HFF-Myc (cell line): ENCODE measurements around the gene SLIT3.

Source experiments
- DNase-seq: peaks from one replicate; pipeline ENCODE4 v3.0.0-alpha.2; 2011; ENCODE audit warnings: low read depth; ENCODE audit errors: extremely low read depth
- H3K4me3 ChIP-seq: replicated peaks from 2 replicates; pipeline ENCODE4 v1.5.1; 2011; ENCODE audit warnings: low read depth, mild to moderate bottlenecking, control low read depth, low read length
- CTCF ChIP-seq: IDR thresholded peaks from 2 replicates; pipeline ENCODE4 v1.5.1; 2012; ENCODE audit warnings: mild to moderate bottlenecking, low read depth, low read length, control low read depth; ENCODE audit errors: missing control alignments

The SLIT3 gene

GRCh38 chr5:168817591-168817990 lies 483.3 kb downstream of the SLIT3 start:
- no peak overlapping the region for H3K4me3 ChIP-seq
- DNase-seq = no peak
- TF ChIP-seq CTCF = no peak

- H3K4me3 ChIP-seq = no peak overlapping the region
- no peak for DNase-seq
- TF ChIP-seq CTCF = no peak
These were observed 484.3 kb downstream of the SLIT3 start for GRCh38 chr5:168816661-168817060.

GRCh38 chr5:168813184-168813968 lies 487.6 kb downstream of the SLIT3 start:
- no peak overlapping the region for H3K4me3 ChIP-seq
- DNase-seq = no peak
- no peak for TF ChIP-seq CTCF

GRCh38 chr5:168810641-168811040 lies 490.3 kb downstream of the SLIT3 start:
- TF ChIP-seq CTCF = no peak
- no peak for DNase-seq
- no peak overlapping the region for H3K4me3 ChIP-seq

- TF ChIP-seq CTCF = no peak
- H3K4me3 ChIP-seq = no peak overlapping the region
- DNase-seq = no peak
These were observed 491.7 kb downstream of the SLIT3 start for GRCh38 chr5:168809218-168809617.

GRCh38 chr5:168808051-168808616 lies 492.8 kb downstream of the SLIT3 start:
- no peak for DNase-seq
- no peak for TF ChIP-seq CTCF
- H3K4me3 ChIP-seq = no peak overlapping the region

- TF ChIP-seq CTCF = no peak
- DNase-seq = no peak
- H3K4me3 ChIP-seq = no peak overlapping the region
These were observed 493.7 kb downstream of the SLIT3 start for GRCh38 chr5:168807287-168807686.
